Neural cell (in vitro differentiated cells): Measurements from ENCODE around the gene SLC6A1. TPM values are rescaled to one million over a fixed set of nuclear protein-coding genes. Genes with fewer than 3 reads are reported as not detected.

Experiments used
- H2AFZ ChIP-seq: fragments of 200-600, 300-800 bp; sonication (generic), shearing (Covaris generic); 2 replicates; pipeline ENCODE4 v1.6.0; 2014; ENCODE audit warnings: low read depth, mild to moderate bottlenecking, antibody characterized with exemption, low read length, moderate library complexity
- H3F3A ChIP-seq: fragments of 200-600 bp; shearing (Covaris generic); 2 replicates; pipeline ENCODE4 v1.6.1; 2016; ENCODE audit warnings: mild to moderate bottlenecking, moderate library complexity, mixed read lengths, antibody characterized with exemption, low read length; ENCODE audit not compliant: insufficient read depth, poor library complexity, severe bottlenecking
- H3K27ac ChIP-seq: fragments of 200-600, 300-800 bp; sonication (generic), shearing (Covaris generic); 2 replicates; pipeline ENCODE4 v1.5.1; 2014; ENCODE audit warnings: mild to moderate bottlenecking, low read length, moderate library complexity
- H3K27me3 ChIP-seq: fragments of 300-800, 200-600 bp; sonication (generic), shearing (Covaris generic); 2 replicates; pipeline ENCODE4 v1.6.0; 2014; ENCODE audit warnings: mild to moderate bottlenecking, low read depth, low read length, moderate library complexity; ENCODE audit not compliant: insufficient read depth
- H3K36me3 ChIP-seq: fragments of 300-800, 200-600 bp; sonication (generic), shearing (Covaris generic); 2 replicates; pipeline ENCODE4 v1.5.1; 2014; ENCODE audit warnings: mild to moderate bottlenecking, antibody characterized with exemption, low read length, moderate library complexity; ENCODE audit not compliant: insufficient read depth
- H3K4me2 ChIP-seq: fragments of 300-800, 200-600 bp; sonication (generic), shearing (Covaris generic); 2 replicates; pipeline ENCODE4 v1.6.0; 2014; ENCODE audit warnings: mild to moderate bottlenecking, low read length
- H3K4me3 ChIP-seq: fragments of 300-800, 200-600 bp; sonication (generic), shearing (Covaris generic); 2 replicates; pipeline ENCODE4 v1.5.1; 2014; ENCODE audit warnings: mild to moderate bottlenecking, low read length, moderate library complexity
- H3K79me2 ChIP-seq: fragments of 200-600 bp; shearing (Covaris generic); replicated peaks from 2 replicates; pipeline ENCODE4 v1.6.0; 2014; ENCODE audit warnings: mild to moderate bottlenecking, low read length, moderate library complexity; ENCODE audit not compliant: insufficient read depth
- H3K9ac ChIP-seq: fragments of 300-800, 200-600 bp; sonication (generic), shearing (Covaris generic); 2 replicates; pipeline ENCODE4 v1.6.1; 2016; ENCODE audit warnings: mild to moderate bottlenecking, low read length, mixed read lengths
- H3K9me2 ChIP-seq: fragments of 200-600 bp; shearing (Covaris generic); 2 replicates; pipeline ENCODE4 v1.6.1; 2016; ENCODE audit warnings: mild to moderate bottlenecking, low read length, mixed read lengths; ENCODE audit not compliant: insufficient read depth
- H3K9me3 ChIP-seq: fragments of 200-600, 300-800 bp; sonication (generic), shearing (Covaris generic); 2 replicates; pipeline ENCODE4 v1.6.1; 2016; ENCODE audit warnings: mild to moderate bottlenecking, mixed run types, low read length, moderate library complexity, mixed read lengths
- H4K20me1 ChIP-seq: fragments of 200-600 bp; shearing (Covaris generic); 2 replicates; pipeline ENCODE4 v1.6.1; 2016; ENCODE audit warnings: mild to moderate bottlenecking, mixed run types; ENCODE audit not compliant: insufficient read depth
- MXI1 ChIP-seq: fragments of 450-650 bp; conservative IDR thresholded peaks from 2 replicates; pipeline ENCODE4 v1.6.1; 2014; ENCODE audit warnings: antibody characterized with exemption, mild to moderate bottlenecking; ENCODE audit not compliant: poor library complexity, severe bottlenecking
- RAD21 ChIP-seq: fragments of 450-650 bp; conservative IDR thresholded peaks from 2 replicates; pipeline ENCODE4 v1.6.1; 2014; ENCODE audit warnings: antibody characterized with exemption, mild to moderate bottlenecking, moderate library complexity
- SMC3 ChIP-seq: fragments of 450-650 bp; conservative IDR thresholded peaks from 2 replicates; pipeline ENCODE4 v1.6.1; 2014; ENCODE audit warnings: antibody characterized with exemption, mild to moderate bottlenecking, moderate library complexity; ENCODE audit not compliant: poor library complexity
- TAF1 ChIP-seq: IDR thresholded peaks from 2 replicates; pipeline ENCODE4 v1.6.1; 2012; ENCODE audit warnings: low read depth
- polyA plus RNA-seq: library from polyadenylated mRNA; depleted of rRNA; stranded (reverse); fragments of >200 nt; gene quantifications from 2 replicates; pipeline ENCODE4 v1.2.3, GENCODE V29; 2014
- TF ChIP-seq, protein P1 (sequence below): fragments of 450-650 bp; IDR thresholded peaks from 2 replicates; pipeline ENCODE4 v1.5.1; 2014; ENCODE audit warnings: antibody characterized with exemption, mild to moderate bottlenecking, moderate library complexity; ENCODE audit not compliant: poor library complexity, severe bottlenecking
- TF ChIP-seq, protein P2 (sequence below): IDR thresholded peaks from 2 replicates; pipeline ENCODE4 v1.6.1; 2012; ENCODE audit warnings: borderline replicate concordance

The SLC6A1 gene
- polyA plus RNA-seq, 1 donor from 2014 or later = 43.2 TPM

DNA sequence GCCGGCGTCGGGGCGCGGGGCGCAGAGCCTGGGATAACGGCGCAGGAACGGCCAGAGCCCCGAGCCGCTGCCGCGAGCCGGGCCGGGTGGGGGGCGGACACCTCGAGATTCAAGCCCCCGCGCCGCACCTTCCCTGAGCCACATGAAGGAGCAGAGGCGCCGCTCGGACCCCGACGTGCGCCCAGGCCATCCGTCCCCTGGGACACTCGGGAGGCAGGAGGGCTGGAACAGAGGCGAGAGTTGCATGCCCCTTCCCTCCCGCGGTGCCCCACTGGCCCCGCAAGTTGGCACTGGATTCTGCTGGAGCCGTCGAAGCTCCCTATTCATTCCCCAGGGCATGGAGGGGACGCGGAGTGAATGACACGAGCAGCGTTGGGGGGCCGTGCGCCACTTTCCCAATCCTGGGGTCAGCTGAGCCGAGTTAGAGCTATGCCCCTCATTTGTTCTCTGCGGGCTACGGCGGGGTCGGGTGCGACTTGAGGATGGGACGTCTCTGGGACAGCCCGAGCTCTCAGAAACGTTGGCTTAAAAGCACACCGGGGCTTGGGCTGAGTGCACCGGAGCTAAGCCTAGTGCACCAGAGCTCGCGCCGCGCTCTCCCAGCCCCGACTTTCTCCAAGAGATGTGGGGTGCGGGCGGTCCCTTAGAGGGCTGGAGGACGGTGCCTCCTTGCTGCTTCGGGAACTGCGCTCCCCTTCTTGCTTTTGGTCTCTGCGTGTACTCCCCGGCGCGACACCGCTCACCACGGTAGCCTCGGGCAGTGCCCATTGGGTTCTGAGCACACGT, 588 bp downstream of the SLC6A1 start:
- Histone ChIP-seq H3K9ac (peak overlapping the region; percentile 87), H3K4me2 (peak overlapping the region; percentile 86)

DNA sequence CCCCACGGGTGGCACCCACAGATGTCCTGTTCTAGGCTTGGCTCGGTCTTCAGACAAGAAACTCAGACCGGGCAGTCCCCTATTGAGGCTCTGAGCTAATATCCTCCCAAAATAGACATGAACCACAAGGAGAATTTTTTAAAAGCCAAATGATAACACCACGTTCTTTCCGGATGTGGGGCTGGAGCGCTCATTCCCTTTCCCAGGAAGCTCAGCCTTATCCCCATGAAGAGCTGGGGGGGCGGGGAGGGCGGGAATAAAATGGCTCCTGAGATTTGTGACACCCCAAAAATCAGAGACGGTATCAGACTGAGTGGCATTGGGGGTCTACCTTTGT, 1.1 kb downstream of the SLC6A1 start:
- peaks cover 16% of the 10 kb centered on the region for H3K27me3 ChIP-seq
- peak overlapping the region; percentile 86 for H3K4me2 ChIP-seq

More for the DNA sequence above, 588 bp downstream of the SLC6A1 start:
- Histone ChIP-seq H3K9me3 (no peaks in the 10 kb centered on the region), H3K79me2 (peaks cover 22% of the 10 kb centered on the region), H3F3A (no peaks in the 10 kb centered on the region), H3K9me2 (no peaks in the 10 kb centered on the region), H2AFZ (no peak overlapping the region), H3K36me3 (no peaks in the 10 kb centered on the region), H3K27me3 (peaks cover 16% of the 10 kb centered on the region), H4K20me1 (no peaks in the 10 kb centered on the region), H3K4me3 (peak overlapping the region; percentile 76), H3K27ac (peak overlapping the region; percentile 64)
- TF ChIP-seq RAD21 (peak; percentile 10), SMC3 (peak; percentile 29), MXI1 (peak; percentile 27)
- TF ChIP-seq, protein P1, sequence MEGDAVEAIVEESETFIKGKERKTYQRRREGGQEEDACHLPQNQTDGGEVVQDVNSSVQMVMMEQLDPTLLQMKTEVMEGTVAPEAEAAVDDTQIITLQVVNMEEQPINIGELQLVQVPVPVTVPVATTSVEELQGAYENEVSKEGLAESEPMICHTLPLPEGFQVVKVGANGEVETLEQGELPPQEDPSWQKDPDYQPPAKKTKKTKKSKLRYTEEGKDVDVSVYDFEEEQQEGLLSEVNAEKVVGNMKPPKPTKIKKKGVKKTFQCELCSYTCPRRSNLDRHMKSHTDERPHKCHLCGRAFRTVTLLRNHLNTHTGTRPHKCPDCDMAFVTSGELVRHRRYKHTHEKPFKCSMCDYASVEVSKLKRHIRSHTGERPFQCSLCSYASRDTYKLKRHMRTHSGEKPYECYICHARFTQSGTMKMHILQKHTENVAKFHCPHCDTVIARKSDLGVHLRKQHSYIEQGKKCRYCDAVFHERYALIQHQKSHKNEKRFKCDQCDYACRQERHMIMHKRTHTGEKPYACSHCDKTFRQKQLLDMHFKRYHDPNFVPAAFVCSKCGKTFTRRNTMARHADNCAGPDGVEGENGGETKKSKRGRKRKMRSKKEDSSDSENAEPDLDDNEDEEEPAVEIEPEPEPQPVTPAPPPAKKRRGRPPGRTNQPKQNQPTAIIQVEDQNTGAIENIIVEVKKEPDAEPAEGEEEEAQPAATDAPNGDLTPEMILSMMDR = no peak

More for the DNA sequence above, 1.1 kb downstream of the SLC6A1 start:
- Histone ChIP-seq H3K4me3 (peak overlapping the region; percentile 76), H2AFZ (no peak overlapping the region), H3K9ac (peak overlapping the region; percentile 87), H3K27ac (peak overlapping the region; percentile 64), H3K9me3 (no peaks in the 10 kb centered on the region), H4K20me1 (no peaks in the 10 kb centered on the region), H3K9me2 (no peaks in the 10 kb centered on the region), H3K79me2 (peaks cover 22% of the 10 kb centered on the region), H3F3A (no peaks in the 10 kb centered on the region), H3K36me3 (no peaks in the 10 kb centered on the region)
- TF ChIP-seq, protein P2, sequence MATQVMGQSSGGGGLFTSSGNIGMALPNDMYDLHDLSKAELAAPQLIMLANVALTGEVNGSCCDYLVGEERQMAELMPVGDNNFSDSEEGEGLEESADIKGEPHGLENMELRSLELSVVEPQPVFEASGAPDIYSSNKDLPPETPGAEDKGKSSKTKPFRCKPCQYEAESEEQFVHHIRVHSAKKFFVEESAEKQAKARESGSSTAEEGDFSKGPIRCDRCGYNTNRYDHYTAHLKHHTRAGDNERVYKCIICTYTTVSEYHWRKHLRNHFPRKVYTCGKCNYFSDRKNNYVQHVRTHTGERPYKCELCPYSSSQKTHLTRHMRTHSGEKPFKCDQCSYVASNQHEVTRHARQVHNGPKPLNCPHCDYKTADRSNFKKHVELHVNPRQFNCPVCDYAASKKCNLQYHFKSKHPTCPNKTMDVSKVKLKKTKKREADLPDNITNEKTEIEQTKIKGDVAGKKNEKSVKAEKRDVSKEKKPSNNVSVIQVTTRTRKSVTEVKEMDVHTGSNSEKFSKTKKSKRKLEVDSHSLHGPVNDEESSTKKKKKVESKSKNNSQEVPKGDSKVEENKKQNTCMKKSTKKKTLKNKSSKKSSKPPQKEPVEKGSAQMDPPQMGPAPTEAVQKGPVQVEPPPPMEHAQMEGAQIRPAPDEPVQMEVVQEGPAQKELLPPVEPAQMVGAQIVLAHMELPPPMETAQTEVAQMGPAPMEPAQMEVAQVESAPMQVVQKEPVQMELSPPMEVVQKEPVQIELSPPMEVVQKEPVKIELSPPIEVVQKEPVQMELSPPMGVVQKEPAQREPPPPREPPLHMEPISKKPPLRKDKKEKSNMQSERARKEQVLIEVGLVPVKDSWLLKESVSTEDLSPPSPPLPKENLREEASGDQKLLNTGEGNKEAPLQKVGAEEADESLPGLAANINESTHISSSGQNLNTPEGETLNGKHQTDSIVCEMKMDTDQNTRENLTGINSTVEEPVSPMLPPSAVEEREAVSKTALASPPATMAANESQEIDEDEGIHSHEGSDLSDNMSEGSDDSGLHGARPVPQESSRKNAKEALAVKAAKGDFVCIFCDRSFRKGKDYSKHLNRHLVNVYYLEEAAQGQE = peak; percentile 34
- TF ChIP-seq, protein P1 = no peak
- peak; percentile 29 for TF ChIP-seq TAF1
